AG08396 (cell line): Measurements from ENCODE around the gene PLCD1.
"Not testable (repeated sequence)": the region's sequence is repeated elsewhere in the genome, so short reads cannot be mapped to it uniquely, and the experiment has no call there.

Source experiments
- DNase-seq: peaks from one replicate; pipeline ENCODE4 v3.0.0; 2012; ENCODE audit warnings: low spot score, mixed read lengths

The PLCD1 gene

GRCh38 chr3:38036906-38037305 lies 7.5 kb upstream of the PLCD1 start:
- DNase-seq, result no peak

- DNase-seq, result no peak
These were observed 6.8 kb upstream of the PLCD1 start for GRCh38 chr3:38036286-38036685.

- not testable (repeated sequence) for DNase-seq
These were observed 4.9 kb upstream of the PLCD1 start for GRCh38 chr3:38034335-38034734.

- not testable (repeated sequence) for DNase-seq
These were observed 4.1 kb upstream of the PLCD1 start for GRCh38 chr3:38033586-38033985.

- DNase-seq, result no peak
These were observed 3.0 kb upstream of the PLCD1 start for GRCh38 chr3:38032328-38032865.

GRCh38 chr3:38031022-38031994 lies 1.9 kb upstream of the PLCD1 start:
- DNase-seq, result peak; percentile 59

- DNase-seq, result no peak
These were observed 932 bp upstream of the PLCD1 start for GRCh38 chr3:38030126-38031021.

- DNase-seq, result peak; percentile 61
These were observed 651 bp downstream of the PLCD1 start for GRCh38 chr3:38028621-38029361.

- DNase-seq, result no peak
These were observed 1.7 kb downstream of the PLCD1 start for GRCh38 chr3:38027466-38028465.

- DNase-seq, result no peak
These were observed 2.6 kb downstream of the PLCD1 start for GRCh38 chr3:38026856-38027255.

- no peak for DNase-seq
These were observed 6.3 kb downstream of the PLCD1 start for GRCh38 chr3:38022896-38023709.

GRCh38 chr3:38022301-38022700 lies 7.1 kb downstream of the PLCD1 start:
- no peak for DNase-seq

GRCh38 chr3:38021196-38021595 lies 8.2 kb downstream of the PLCD1 start:
- DNase-seq, result no peak

- DNase-seq, result no peak
These were observed 9.1 kb downstream of the PLCD1 start for GRCh38 chr3:38020342-38020726.

GRCh38 chr3:38019658-38020341 lies 9.6 kb downstream of the PLCD1 start:
- DNase-seq, result no peak

GRCh38 chr3:38018296-38019266 lies 10.9 kb downstream of the PLCD1 start:
- no peak for DNase-seq

GRCh38 chr3:38017445-38018295 lies 11.8 kb downstream of the PLCD1 start:
- DNase-seq, result no peak
